ENCODE data around the gene SYT13.

SYT13 gene

DNA sequence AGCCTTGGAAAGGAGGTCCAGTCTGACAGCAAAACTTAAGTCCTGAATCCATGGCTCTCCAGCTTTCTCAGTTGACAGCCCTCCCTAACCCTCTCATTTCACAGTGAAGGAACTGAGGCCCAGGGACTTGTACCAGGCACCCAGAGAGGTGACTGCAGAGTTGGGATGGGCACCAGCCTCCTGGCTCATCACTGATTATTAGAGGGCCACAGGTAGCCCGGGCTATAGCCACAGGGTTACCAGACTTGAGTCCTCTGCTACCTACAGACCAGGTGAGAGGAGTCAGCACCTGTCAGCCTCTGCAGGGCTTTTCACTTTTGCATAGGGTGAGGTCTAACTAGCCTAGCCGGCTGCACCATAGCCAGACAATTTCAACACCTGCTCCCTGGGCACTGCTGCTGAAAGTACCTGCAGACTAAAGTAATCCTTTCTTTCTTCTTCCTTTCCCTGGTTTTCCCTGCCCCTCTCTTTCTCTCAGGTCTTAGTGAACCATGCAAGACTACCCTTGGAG, 37.6 kb downstream of the SYT13 start:
- DNase-seq (ENCODE audit: low read depth): no peak

DNA sequence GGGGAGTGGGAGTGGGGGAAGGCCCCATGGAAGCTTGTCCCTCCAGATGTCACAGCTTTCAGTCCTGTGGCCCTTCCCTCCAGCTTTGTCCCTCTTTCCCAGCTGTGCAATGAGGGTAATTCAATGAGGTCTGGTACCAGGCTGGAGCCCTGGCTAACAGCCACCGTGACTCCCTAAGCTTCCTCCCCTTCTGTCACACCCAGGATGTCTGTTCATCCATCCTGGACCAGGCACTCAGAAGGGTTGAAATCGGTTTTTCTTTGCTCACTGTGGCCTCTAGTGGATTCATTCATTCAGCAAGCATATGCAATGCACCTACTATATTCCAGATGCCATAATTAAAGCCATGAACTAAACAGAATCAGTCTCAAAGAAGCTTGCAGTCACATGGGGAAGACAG, 38.7 kb downstream of the SYT13 start:
- no peak for DNase-seq (ENCODE audit: low read depth)

DNA sequence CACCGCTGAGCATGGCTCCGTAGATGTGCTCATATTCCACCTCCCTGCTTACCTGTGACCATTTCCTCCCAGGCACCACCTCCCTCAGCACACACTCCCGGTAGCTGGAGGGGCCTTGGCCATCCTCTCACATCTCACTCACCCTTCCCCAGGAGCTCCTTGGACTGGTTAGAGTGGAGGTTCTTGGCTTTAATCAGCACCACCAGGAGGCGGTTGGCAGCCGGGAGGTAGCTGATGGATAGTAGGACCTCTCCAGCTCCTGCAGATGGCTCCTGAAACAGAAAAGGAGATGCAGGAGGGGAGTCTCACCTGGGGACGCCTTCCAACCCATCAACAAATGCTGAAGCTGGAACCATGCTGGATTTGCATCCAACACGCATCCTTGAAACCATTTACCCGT, 39.9 kb downstream of the SYT13 start:
- DNase-seq (ENCODE audit: low read depth): no peak

DNA sequence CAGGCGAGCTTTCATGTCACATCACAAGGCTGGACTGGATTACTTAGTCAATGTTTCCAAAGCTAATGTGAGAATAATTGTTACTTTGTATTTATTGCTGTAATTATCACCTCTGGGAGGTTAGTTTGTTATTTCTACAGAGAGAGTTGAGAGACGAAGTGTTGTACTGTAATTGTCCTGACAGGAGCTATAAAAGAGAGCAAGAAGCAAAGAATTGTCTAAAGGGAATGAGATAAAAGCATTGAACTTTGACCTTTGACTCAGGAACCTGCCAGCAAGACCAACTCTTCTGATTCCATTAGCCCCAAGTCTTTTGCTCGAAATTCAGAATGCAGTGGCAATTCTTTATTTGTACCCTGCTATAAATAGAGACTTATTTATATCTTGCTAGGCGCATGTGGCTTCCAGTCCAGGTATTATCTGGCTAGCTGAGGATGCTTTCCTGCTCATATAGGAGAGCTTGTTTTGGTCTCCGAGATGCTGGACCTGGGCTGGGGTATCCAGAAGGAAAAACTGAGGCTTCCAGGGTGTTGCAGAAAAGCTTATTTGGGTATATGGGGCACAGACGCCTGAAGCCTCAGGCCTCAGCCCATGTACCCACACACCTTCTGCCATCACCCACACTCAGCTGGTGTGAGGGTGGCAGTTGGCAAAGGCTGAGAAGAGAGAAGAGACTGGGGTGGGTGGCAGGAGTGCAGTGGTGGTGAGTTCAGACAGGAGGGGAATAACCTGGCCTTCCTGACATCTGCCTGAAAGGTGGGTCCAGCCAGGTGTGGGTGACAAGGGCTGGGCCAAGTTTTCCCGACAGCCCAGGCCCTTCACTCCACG, 40.7 kb downstream of the SYT13 start:
- DNase-seq (ENCODE audit: low read depth): no peak

DNA sequence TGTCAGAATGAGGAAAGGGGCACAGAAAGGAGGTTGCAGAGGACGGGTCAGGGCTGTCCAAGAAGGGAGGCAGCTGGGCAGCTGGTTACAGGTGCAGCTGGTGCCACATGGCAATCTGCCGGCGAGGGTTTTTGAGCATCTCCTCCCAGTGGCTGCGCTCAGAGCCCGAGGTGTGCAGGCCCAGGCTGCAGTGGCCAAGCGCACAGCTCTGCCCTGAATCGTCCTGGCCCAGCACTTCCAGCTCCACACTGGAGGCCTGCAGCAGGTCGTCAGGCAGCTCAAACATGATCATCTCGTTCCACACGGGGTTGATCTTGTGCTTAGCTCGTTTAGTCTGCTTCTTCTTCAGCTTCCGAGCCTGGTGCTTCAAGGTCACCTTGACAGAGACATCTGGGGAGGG, 42.2 kb downstream of the SYT13 start:
- DNase-seq (ENCODE audit: low read depth): no peak

DNA sequence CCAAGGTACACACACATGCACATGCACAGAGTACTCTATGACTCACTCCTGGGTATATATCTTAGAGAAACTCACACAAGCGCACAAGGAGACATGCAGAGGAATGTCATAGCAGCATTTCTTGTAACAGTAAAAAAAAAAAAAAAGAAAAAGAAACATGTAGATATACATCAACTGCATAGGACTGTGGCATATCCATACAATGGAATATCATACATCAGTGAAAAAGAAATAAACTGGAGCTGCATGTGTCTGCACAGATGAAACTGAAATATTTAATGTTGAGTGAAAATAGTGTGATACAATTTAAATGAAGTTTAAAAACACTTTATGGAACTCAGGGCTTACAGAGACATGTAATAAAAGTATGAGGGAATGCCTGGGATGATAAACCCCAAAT, 46.4 kb downstream of the SYT13 start:
- no peak for DNase-seq (ENCODE audit: low read depth)

DNA sequence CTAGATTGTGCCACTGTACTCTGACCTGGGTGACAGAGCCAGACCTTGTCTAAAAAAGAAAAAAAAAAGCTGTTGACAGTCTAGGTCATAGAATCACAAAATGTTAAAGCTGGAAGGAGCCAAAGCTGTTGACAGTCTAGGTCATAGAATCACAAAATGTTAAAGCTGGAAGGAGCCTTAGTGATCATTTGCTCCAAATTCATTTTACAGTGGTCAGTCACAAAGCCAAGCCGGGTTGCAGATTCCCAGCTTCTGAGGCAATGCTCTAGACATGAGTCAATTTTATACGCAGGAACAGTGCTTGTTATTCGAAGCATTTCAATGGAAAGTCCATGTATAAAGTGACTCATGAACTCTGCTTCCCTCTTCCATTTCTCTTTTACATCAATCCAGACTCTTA, 47.4 kb downstream of the SYT13 start:
- DNase-seq (ENCODE audit: low read depth): no peak

DNA sequence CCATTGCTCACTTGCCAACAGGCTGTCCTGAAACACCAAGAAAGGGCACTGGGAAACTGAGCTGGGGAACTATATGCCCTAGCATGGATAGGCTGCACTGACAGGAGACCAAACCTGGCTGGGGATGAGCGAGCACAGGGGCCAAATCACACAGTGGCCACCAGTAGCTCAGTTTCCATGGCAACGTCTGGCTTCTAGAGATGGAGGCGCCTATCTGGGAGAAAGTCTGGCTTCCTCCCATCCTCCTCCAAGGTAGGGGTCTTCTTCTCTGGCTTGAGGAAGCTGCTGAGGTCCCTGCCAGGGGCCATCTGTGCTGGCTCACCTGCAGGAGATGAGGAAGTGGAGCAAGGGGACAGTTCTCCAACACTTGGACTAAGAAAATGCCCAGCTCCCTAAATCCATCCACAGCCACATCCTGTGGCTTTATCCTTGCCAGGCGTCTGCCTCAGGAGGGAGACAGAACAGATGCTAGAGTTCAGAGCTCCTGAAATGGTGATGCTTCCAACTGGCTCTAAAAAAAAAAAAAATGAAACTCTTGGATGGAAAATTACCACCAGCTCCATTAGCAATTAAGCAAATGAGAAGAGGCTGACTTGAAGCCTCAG, 48.3 kb downstream of the SYT13 start:
- DNase-seq (ENCODE audit: low read depth): no peak

DNA sequence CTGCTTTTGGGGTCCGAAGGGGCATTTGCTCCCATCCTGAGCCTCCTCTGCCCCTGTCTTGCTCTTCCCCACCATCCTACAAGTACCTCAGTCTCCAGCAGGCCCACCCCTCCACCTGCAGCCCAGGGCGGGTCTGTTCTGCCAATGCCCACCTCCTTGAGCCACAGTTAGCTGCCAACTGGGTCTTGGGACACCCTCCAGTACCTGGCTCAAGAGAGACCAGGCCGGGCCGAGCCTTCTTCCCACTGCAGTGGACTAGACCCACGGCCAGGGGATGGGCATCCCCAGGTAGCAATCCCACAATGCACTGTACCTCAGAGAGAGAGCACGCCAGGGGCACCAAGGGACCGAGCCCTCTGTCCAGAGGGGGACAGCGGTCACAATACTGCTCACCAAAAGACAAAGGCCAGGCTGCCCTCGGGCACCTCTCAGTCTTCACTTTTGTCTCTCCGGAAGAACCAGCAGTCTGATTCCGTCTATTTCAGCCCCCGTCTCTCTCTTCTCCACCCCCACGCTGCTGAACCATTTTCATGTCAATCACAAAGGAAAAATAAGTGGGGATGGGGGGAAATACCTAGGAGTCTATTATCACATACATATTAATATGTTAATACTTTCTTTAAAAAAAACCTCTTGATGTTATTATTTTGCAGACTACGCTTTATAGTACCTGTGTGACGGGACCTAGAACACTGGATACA, 51.7 kb downstream of the SYT13 start:
- DNase-seq (ENCODE audit: low read depth): no peak

DNA sequence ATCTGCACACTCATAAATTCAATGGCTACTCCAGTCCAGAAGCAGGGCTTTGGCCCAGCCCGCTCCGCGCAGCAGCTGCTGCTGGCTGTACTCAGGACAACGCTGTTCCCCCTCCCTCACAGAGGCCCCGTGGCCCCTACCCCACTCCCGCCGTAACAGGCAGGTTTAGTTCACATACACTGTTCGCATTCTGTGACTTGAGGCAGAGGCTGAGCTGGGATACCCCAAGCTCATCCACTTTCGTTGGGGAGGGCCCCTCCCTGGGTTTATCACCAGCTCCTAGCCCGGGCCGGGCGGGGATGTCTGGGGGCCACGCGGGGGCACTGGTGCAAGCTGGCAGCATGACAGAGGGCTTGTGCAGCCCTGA, 52.4 kb downstream of the SYT13 start:
- no peak for DNase-seq (ENCODE audit: low read depth)

DNA sequence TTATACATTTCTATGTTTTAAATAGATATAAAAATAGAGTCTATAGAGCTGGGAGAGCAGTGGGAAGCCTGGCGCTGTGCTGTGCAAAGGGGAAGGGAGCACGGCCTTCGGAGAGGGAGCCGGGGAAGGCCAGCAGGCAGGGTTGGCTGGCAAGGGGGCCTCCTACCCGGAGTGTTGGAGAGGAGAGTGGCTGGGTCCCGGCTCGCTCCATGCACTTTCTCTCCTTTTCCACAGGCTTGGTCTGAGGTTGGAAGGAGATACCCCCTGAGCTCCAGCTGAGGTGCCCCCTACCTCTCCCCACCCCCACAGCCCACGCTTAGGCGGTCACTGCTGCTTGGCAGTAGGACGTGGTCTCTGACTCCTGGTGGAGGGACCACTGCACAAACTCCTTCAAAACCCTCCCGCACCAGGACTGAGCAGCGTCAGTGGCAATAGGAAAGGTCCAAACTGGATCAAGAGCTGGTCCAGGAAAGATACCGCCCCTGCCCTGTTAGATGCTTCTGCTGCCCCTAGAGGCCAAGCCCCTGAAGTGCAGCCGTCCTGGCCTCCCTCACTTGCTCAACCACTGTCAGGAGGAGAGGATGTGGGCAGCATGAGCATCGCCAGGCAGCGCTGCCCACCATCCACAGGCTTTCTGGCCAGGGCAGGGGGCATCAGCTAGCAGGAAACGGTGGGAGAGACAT, 52.9 kb downstream of the SYT13 start:
- peak; percentile 40 for DNase-seq (ENCODE audit: low read depth)

DNA sequence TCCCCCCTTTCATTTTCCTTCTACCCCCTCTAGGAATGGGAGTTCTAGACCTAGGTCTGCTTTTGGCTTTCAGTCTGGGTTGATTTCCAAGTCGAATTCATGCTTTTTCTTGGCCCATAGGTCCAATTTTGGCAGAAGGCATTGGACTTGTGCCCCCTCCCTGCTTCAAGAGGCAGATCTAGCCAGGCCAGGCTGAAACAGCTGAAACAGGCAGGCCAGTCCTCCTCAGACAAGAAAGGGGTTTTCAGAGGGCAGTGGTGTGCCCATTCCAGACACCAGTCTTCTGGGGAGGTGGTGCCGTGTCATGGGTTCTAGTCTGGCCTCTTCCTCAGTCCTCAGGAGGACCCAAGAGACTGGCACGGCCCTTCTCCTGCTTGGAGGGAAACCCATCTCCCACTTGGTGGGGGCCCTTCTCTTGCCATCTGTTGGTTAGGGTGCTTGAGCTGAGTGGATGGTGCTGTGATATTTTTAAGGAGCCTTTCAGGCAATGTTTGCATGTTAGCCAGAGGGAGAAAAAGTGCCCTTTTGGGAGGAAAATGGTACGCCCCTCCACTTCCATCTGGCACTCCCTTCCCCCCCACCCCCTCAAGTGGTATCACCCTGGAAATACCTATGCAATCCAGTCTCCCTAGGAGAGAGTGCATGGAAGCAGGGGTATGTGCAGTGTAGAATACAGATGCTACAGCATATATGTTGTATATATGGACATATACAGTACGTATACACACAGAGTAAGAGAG, 53.6 kb downstream of the SYT13 start:
- DNase-seq (ENCODE audit: low read depth): no peak

DNA sequence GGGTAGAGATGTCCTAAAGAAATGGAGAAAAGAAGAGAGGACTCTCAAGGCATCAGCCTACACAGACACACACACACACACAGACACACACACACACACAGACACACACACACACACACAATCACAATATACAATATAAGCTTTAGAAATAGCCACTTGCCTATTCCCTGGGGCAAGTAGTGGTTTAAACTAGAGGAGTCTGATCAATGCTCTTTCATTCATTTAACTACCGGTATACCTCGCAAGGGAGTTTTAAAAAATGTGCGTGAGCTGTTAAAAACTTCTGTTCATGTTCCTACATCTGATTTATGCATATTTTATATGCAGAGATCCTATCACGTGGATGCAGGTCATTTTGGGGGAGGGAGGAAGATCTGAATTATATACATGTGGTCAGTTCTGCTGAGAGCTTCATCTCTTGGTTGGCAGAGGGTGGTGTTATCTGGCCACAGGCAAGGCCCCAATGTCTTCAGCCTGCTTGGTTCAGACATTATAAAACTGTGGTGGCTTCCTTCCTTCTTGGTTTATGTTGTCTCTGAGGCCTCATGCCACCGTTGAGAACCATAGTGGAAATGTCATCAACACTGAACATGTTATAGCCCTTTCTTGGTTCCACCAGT, 56.6 kb downstream of the SYT13 start:
- no peak for DNase-seq (ENCODE audit: low read depth)

DNA sequence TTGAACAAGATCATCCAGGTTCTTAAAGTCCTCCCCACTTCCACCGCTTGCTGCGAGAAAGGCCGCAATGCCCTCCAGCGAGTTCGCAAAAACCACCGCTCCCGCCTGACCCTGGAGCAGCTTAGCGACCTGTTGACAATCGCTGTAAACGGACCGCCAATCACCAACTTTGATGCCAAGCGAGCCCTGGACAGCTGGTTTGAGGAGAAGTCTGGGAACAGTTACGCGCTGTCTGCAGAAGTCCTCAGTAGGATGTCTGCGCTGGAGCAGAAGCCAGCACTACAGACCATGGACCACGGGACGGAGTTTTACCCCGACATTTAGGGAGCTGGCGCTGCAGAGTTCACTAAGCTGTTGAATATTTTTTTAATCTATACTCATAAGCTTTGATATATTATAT, 58.3 kb downstream of the SYT13 start:
- DNase-seq (ENCODE audit: low read depth): no peak

DNA sequence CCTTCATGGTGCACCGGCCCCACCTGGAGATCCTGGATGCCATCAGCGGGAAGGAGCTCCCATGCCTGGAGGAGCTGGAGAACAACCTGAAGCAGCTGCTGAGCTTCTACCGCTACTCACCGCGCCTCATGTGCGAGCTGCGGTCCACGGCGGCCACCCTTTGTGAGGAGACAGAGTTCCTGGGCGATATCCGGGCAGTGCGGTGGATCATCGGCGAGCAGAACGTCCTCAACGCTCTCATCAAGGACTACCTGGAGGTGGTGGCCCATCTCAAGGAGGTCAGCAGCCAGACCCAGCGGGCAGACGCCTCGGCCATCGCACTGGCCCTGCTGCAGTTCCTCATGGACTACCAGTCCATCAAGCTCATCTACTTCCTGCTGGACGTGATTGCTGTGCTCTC, 59.2 kb downstream of the SYT13 start:
- no peak for DNase-seq (ENCODE audit: low read depth)

DNA sequence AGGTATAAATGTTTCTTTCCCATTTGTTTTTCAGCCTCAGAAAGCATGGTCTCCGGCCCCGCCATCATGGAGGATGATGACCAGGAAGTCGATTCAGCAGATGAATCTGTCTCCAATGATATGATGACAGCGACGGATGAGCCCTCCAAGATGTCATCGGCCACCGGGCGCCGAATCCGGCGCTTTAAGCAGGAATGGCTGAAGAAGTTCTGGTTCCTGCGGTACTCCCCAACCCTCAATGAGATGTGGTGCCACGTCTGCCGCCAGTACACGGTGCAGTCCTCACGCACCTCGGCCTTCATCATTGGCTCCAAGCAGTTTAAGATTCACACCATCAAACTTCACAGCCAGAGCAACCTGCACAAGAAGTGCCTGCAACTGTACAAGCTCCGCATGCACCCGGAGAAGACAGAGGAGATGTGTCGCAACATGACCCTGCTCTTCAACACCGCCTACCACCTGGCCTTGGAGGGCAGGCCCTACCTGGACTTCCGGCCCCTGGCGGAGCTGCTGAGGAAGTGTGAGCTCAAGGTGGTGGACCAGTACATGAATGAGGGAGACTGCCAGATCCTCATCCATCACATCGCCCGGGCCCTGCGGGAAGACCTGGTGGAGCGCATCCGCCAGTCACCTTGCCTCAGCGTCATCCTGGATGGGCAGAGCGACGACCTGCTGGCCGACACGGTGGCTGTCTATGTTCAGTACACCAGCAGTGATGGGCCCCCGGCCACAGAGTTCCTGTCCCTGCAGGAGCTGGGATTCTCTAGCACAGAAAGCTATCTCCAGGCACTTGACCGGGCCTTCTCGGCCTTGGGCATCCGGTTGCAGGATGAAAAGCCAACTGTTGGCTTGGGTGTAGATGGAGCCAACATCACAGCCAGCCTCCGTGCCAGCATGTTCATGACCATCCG, 59.9 kb downstream of the SYT13 start:
- DNase-seq (ENCODE audit: low read depth): no peak

DNA sequence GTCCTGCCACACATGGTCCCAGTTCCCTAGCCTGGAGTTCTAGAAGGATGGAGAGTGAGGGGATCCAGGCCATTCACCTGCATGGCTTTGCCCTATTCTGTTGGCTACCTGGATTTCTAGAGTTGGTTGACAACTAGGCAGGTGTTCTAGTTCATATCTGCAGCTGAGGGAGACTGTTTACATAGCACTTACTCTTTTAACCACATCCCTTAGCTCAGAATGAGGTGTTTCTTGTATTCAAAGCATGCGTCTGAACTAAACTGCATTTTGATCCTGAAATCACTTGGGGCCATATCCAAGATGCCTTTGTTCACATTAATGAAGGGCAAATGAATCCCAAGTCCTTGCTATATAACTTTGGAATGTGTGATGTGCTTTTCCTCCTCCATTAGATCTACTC, 60.9 kb downstream of the SYT13 start:
- DNase-seq (ENCODE audit: low read depth): no peak

DNA sequence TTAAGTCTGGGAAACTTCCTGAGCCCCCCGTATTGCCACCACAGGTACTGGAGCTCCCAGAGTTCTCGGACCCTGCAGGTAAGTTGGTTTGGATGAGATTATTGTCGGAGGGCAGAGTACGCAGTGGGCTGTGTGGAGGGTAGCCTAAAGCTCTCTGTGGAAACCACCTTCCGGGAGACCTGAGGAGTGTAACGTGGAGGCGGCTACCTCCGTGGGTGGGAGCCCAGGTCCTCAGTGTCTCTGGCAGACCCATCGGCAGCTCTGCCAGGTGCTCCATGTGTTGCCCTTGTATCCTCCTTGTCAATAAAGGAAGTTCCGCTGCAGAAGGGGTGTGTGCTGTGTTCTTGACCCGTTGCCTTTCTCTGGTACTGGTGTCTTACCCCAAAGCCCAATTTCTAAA, 61.4 kb downstream of the SYT13 start:
- DNase-seq (ENCODE audit: low read depth): no peak

DNA sequence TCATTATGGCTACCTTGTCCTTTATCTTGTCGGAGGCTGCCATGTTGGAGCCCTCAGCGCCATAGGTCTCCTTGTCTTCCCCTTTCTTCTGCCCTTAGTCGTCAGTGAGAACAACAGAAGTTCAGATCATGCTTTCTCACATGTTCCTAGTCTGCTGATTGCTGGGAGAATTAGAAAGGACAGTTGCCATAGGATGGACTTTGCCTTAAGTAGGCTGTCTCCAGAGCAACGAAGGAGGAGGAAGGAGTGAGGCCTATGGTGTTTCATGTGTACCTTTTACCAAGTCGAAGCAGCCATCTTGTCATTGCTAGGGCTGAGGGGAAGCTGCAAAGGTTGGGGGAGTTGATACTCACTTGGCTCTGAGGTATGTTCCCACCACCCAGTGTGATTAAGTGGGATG, 62.6 kb downstream of the SYT13 start:
- no peak for DNase-seq (ENCODE audit: low read depth)

DNA sequence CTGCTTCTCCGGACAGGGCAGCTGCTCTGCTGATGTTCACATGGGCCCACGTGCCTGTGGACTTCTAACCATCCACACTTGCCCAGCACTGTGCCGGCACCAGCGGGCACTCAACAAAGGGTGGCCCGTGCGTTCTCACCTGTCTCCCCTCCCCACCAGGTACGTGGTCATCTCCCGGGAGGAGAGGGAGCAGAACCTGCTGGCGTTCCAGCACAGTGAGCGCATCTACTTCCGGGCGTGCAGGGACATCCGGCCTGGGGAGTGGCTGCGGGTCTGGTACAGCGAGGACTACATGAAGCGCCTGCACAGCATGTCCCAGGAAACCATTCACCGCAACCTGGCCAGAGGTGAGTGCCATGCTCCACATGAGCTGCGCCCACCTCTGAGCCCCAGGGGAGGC, 66.7 kb downstream of the SYT13 start:
- no peak for DNase-seq (ENCODE audit: low read depth)
